GM18951 (cell line): ENCODE results near the gene CCDC7.
"Not testable (repeated sequence)": the region's sequence is repeated elsewhere in the genome, so short reads cannot be mapped to it uniquely, and the experiment has no call there.

Experiments used
- POLR2A ChIP-seq: IDR thresholded peaks from 4 replicates; pipeline ENCODE4 v1.6.1; 2011; ENCODE audit warnings: mild to moderate bottlenecking; ENCODE audit not compliant: insufficient read length, insufficient read depth; ENCODE audit errors: extremely low read depth
- in situ Hi-C: fragments of 300-500 bp; cut with MboI; formaldehyde crosslinking; loops from one replicate; pipeline ENCODE4 v1.12.0; 2022; ENCODE audit warnings: low sequenced_read_pairs, mixed read lengths, inconsistent platforms; ENCODE audit not compliant: unreplicated experiment

CCDC7 gene

DNA sequence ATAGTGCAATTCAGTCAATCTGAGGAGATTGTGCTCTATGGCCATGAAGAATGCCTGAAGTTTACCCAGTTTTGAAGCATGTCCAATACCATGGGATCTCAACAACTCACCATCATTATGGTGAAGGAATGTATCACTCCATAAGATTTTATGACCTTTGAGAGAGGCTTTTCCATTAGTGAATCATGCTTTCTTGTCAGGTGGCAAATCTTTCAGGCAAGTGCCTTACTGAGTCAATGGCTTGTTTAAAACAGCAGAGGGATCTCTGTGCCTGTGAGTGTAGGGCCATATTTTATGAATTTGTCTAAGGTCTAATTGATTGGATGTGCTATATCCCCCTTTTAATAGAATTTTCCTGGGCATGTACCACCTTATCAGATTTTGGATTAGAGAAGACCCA lies 131.5 kb downstream of the CCDC7 start:
- in situ Hi-C loops, result no loop called here
- no peak for TF ChIP-seq POLR2A

GRCh38 chr10:32582946-32583345 lies 137.0 kb downstream of the CCDC7 start:
- TF ChIP-seq POLR2A, result no peak
- in situ Hi-C loops, result no loop called here

DNA sequence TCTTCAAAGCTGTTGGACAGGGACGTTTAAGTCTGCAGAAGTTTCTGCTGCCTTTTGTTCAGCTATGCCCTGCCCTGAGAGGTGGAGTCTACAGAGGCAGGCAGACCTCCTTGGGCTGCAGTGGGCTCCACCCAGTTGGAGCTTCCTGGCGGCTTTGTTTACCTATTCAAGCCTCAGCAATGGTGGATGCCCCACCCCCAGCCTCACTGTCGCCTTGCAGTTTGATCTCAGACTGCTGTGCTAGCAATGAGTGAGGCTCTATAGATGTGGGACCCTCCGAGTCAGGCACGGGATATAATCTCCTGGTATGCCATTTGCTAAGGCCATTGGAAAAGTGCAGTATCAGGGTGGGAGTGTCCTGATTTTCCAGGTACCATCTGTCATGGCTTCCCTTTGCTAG lies 152.1 kb downstream of the CCDC7 start:
- in situ Hi-C loops, result not testable (repeated sequence)

DNA sequence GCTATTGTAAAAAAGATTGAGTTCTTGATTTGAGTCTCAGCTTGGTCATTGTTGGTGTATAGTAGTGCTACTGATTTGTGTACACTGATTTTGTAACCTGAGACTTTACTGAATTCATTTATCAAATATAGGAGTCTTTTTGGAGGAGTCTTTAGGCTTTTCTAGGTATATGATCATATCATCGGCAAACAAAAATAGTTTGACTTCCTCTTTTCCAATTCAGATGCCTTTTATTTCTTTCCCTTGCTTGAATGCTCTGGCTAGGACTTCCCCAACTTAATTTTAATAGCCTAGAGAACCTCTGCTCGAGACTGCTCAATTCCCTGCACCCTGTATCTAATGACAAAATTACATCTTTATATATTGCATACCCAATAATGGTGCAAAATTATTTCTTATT lies 154.4 kb downstream of the CCDC7 start:
- TF ChIP-seq POLR2A, result no peak

GRCh38 chr10:32601562-32601961 lies 155.6 kb downstream of the CCDC7 start:
- in situ Hi-C loops, result not testable (repeated sequence)

More for the DNA sequence above, 154.4 kb downstream of the CCDC7 start:
- in situ Hi-C loops, result no loop called here

- in situ Hi-C loops, result no loop called here
Observed at GRCh38 chr10:32605787-32606186, 159.8 kb downstream of the CCDC7 start.

DNA sequence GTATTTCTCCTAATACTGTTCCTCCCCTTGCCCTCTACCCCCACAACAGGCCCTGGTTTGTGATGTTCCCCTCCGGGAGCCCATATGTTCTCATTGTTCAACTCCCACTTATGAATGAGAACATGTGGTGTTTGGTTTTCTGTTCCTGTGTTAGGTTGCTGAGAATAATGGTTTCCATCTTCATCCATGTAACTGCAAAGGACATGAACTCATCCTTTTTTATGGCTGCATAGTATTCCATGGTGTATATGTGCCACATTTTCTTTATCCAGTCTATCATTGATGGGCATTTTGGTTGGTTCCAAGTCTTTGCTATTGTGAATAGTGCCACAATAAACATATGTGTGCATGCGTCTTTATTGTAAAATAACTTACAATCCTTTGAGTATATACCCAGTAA lies 164.6 kb downstream of the CCDC7 start:
- in situ Hi-C loops, result not testable (repeated sequence)

More at GRCh38 chr10:32605787-32606186, 159.8 kb downstream of the CCDC7 start:
- TF ChIP-seq POLR2A, result no peak

DNA sequence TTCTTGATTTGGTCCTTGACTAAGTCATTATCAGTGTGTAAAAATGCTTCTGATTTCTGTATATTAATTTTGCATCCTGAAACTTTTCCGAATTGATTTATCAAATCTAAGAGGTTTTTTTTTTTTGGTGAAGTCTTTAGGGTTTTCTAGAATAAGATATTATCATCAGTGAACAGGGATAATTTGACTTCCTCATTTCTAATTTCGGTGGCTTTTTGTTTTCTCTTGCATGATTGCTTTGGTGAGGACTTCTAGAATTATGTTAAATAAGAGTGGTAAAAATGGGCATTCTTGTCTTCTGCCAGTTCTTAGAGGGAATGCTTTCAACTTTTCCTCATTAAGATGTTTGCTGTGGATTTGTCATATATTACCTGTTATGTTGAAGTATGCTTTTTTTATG lies 170.5 kb downstream of the CCDC7 start:
- in situ Hi-C loops, result no loop called here

DNA sequence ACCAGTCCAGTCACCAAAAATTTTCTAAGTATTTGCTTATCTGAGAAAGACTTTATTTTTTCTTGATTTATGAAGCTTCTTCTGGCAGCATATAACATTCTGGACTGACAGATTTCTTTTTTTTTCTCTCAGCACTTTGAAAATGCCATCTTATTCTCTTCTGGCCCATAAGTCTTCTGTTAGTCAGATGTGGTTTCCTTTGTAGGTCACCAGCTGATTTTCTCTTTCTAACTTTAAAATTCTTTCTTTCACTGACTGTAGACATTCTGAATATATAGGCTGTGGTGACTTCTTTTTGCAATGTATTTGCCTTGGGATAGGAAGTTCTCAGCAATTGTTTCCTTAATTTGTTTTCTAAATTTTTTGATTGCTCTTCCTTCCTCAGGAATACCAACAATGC lies 172.5 kb downstream of the CCDC7 start:
- no peak for TF ChIP-seq POLR2A
- in situ Hi-C loops, result no loop called here

More for the DNA sequence above, 170.5 kb downstream of the CCDC7 start:
- no peak for TF ChIP-seq POLR2A

GRCh38 chr10:32621969-32622368 lies 176.0 kb downstream of the CCDC7 start:
- no peak for TF ChIP-seq POLR2A
- in situ Hi-C loops, result no loop called here

DNA sequence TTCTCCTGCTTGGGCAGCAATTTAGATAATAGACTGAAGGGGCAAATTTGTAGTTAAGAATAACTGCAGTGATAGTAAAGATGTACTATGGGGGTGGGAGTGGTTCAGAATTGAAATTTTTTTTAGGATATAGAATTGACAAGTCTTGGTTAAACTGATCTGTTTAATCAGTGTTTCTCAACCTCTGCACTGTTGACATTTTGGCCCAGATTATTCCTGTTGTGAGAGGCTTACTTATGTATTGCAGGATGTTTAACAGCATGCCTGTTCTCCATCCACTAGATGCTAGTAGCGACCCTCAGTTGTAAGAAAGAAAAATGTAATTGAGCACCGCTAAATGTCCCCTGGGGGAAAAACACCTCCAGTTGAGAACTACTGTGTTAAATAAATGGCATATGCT lies 176.5 kb downstream of the CCDC7 start:
- no peak for TF ChIP-seq POLR2A
- in situ Hi-C loops, result no loop called here

DNA sequence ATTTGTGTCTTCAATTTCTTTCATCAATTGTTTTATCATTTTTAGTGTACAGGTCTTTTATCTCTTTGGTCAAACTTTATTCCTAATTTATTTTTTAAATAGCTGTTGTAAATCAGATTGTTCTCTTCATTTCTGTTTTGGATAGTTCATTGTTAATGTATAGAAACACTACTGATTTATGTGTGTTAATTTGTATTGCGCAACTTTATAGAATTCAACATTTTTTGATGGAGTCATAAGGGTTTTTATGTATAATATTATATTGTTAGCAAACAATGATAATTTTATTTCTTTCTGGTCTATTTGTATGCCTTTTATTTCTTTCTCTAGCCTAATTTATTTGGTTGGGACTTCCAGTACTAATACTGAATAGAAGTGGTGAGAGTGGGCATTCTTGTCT lies 181.2 kb downstream of the CCDC7 start:
- TF ChIP-seq POLR2A, result no peak
- in situ Hi-C loops, result no loop called here

DNA sequence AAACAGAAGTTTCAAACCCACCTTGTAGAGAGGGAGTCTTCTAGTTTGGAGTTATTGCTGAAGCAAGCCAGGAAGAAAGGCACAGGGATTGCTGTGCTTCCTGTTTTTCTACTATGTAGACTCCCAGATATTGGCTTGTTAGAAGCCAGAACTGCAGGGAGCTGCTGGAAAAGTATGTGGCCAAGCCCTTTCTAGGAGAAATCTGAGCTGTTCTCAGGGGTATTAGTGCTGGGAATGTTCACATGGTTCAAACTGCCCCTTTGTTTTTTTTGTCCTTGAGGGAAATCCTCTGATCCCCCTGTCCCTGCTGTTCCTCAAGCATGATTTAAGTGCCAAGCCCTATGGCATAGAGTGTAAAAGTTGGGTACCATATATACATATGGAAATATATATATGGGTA lies 184.0 kb downstream of the CCDC7 start:
- no peak for TF ChIP-seq POLR2A
- in situ Hi-C loops, result no loop called here

DNA sequence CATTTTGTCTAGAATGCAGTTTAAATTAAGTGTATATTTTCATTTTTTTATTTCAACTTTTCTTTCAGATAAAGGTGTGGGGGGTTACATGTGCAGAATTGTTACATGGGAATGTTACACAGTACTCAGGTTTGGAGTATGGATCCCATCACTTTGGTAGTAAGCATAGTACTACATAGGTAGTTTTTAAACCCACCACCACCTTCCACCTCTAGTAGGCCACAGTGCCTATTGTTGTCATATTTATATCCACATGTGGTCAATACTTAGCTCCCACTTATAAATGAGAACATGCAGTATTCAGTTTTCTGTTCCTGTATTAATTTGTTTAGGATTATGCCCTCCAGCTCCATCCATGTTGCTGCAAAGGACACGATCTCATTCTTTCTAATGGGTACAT lies 200.6 kb downstream of the CCDC7 start:
- TF ChIP-seq POLR2A, result no peak

DNA sequence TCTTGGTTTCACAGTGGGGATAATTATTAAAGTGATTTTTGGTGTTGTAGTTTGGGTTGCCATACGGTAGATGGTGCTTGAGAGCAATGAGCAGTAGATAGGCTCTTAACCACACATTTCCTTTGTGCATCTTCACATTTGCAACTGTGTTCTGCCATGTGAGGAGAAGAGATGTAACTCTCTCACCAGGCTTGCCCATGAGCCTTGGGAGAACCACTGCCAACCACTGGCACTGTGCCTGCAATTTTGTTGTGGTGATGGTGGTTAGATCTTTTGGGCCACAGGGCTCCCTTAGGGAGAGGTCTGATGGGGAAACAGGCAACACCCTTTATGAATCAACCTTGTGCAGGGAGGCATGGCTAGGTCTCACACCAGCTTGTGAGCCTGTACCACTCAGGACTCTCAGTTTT lies 204.3 kb downstream of the CCDC7 start:
- in situ Hi-C loops, result no loop called here

More for the DNA sequence above, 200.6 kb downstream of the CCDC7 start:
- in situ Hi-C loops, result no loop called here

DNA sequence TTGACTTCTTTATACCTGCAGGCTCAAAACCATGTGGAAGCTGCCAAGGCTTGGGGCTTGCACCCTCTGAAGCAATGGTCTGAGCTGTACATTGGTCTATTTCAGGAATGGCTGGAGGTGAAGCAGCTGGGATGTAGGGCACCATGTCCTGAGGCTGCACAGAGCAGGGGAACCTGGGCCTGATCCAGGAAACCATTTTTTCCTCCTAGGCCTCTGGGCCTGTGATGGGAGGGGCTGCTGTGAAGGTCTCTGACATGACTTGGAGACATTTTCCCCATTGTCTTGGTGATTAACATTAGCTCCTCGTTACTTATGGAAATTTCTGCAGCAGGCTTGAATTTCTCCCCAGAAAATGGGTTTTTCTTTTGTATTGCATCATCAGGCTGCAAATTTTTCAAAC lies 211.5 kb downstream of the CCDC7 start:
- in situ Hi-C loops, result not testable (repeated sequence)

More for the DNA sequence above, 204.3 kb downstream of the CCDC7 start:
- no peak for TF ChIP-seq POLR2A
